ENCODE measurements around the gene CLBA1. TPM values are rescaled to one million over a fixed set of nuclear protein-coding genes. Genes with fewer than 3 reads are reported as not detected.
"Not testable (repeated sequence)": the region's sequence is repeated elsewhere in the genome, so short reads cannot be mapped to it uniquely, and the experiment has no call there.

The CLBA1 gene
- total RNA-seq, 1 donor from 2014 or later: 3.5 TPM

GRCh38 chr14:105023791-105024480 lies 38.3 kb downstream of the CLBA1 start:
- no peak for DNase-seq

- no peak for DNase-seq
Measured at GRCh38 chr14:105025429-105025828, 39.8 kb downstream of the CLBA1 start.

- DNase-seq: no peak
Measured at GRCh38 chr14:105026033-105026785, 40.6 kb downstream of the CLBA1 start.

- DNase-seq: no peak
Measured at GRCh38 chr14:105026802-105027563, 41.4 kb downstream of the CLBA1 start.

DNA sequence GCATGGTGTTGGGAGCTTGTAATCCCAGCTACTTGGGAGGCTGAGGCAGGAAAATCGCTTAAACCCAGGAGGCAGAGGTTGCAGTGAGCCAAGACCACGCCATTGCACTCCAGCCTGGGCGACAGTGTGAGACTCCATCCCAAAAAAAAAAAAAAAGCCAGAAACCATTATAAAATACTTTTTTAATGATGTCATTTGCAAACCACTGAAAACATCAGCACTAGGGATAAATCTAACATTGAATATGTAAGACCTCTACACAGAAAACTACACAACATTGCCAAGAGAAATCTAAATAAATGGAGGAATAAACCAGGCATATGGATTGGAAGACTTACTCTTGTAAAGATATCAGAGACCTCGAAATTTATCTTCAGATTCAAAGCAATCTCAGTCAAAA lies 42.1 kb downstream of the CLBA1 start:
- DNase-seq: not testable (repeated sequence)

DNA sequence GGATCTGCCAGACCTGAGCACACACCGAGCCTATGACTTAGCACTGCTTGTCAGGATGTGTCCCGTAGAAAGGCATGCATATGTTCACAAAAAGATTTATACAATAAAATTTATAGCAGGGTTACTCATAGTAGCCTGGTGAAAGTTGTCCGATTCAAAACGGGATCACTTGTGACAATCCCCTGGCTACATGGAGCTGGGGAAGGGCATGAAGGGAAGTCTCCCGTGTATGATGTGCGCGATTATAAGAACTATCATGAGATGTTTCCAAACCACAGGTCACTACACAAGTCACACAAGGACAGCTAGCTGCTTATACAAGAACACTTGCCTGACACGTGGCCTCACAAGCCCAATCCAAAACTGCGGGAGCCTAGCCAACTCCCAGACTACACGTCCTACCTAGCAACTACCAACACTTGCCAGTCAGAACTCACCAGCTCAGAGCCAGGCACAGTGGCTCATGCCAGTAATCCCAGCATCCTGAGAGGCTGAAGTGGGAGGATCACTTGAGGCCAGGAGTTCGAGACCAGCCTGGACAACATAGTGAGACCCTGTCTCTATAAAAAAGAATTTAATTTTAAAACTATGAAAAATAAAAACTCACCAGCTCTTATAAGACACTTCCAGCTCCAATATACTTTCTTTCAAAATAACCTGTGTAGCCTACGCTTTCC lies 42.8 kb downstream of the CLBA1 start:
- no peak for DNase-seq

DNA sequence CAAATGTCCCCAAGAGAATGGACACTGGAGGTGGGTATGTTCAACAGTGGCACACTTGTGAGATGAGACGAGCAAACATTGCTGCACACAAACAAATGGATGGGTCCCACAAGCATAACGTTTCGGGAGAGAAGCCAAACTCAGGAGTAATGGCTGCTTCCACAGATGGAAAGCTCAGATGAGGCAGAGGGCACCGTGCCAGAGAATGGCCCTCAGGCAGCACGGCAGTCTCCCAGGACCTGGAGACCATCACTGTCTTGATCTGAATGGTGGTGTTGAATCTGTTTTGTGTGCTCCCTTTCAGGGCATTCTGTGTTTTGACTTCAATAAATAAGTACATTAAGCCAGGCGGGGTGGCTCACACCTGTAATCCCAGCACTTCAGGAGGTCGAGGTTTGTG lies 43.8 kb downstream of the CLBA1 start:
- no peak for DNase-seq

- DNase-seq: no peak
Measured at GRCh38 chr14:105030194-105030593, 44.6 kb downstream of the CLBA1 start.

DNA sequence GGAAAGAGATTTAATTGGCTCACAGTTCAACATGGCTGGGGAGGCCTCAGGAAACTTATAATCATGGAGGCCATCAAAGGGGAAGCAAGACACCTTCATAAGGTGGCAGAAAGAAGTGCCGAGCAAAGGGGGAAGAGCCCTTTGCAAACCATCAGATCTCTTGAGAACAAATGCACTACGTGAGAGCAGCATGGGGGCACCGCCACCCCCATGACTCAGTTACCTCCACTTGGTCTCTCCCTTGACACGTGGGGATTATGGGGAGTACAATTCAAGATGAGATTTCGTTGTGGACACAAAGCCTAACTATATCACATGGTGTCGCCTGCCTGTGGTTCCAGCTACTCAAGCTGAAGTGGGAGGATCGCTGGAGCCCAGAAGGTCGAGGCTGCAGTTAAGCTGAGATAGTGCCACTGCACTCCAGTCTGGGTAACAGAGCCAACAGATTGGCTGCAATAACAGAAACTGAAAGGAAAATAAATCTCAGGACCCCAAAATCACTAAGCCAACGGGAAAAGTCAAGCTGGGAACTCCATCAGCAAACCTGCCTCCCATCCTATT lies 45.3 kb downstream of the CLBA1 start:
- no peak for DNase-seq

- not testable (repeated sequence) for DNase-seq
Measured at GRCh38 chr14:105032451-105032901, 46.9 kb downstream of the CLBA1 start.

DNA sequence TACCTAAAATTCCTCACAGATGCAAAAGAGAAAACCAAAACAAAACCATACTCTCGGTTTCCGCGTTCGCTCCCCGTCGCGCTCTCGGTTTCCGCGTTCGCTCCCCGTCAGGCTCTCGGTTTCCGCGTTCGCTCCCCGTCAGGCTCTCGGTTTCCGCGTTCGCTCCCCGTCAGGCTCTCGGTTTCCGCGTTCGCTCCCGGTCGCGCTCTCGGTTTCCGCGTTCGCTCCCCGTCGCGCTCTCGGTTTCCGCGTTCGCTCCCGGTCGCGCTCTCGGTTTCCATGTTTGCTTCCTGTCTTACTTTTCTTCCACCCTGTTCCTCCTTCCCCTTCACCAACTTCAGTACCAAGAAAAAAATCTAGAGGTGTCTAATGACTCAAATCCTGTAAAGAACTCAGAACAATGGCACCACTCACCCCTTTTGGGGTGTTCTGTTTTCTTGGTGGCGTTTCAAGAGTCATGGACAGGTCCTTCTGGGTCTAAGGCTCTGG lies 47.9 kb downstream of the CLBA1 start:
- DNase-seq: not testable (repeated sequence)

DNA sequence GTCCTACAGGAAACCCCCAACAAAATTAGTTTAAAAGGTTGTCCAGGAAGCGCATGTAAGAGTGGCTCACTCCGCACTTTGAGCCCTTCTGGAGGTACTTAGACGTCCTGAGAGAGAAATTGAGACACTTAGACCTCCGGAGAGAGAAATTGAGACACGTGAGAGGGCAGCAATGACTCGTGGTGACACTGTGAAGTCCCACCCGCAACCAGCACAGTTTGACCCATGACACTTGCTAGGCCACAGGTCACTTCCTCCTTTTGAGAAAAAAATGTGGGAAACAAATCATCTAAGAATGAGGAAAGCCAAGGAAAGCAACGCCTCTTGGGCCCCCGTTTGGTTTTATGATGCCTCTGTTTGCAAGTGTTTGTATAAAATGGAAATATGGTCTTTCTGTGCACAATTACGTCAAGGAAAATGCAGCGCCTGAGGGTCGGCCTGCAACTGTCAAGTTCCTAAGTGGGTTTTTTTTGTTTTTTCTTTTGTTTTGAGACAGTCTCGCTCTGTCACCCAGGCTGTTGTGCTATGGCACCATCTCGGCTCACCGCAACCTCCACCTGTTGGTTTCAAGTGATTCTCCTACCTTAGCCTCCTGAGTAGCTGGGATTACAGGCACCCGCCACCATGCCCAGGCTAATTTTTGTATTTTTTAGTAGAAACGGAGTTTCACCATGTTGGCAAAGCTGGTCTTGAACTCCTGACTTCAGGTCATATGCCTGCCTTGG lies 48.9 kb downstream of the CLBA1 start:
- DNase-seq: no peak

GRCh38 chr14:105035616-105036015 lies 50.0 kb downstream of the CLBA1 start:
- DNase-seq: not testable (repeated sequence)

DNA sequence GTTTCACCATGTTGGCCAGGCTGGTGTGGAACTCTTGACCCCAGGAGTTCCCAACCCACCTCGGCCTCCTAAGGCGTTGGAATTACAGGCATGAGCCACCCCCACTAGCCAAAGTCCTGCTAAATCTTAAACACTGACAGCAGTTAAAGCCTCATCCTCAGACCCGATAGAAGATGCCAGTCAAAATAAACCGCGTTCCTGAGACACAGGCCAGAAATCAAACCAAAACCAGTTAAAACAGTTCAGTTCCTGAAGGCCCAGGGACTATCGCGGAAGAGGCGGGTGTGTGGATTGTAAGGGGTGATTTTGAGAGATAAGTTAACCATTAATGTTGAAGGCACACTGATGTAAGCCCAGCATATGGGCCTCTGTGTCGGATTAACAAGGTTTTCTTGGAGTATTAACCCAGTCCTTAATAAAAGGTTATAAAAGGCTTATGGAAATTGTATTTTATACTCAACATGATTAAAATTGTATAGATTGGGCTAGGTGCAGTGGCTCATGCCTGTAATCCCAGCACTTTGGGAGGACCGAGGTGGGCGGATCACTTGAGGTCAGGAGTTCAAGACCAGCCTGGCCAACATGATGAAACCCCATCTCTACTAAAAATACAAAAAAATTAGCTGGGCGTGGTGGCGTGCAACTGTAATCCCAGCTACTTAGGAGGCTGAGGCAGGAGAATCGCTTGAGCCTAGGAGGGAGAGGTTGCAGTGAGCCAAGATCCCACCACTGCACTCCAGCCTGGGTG lies 54.0 kb downstream of the CLBA1 start:
- DNase-seq: no peak

- DNase-seq: no peak
Measured at GRCh38 chr14:105041841-105042765, 56.5 kb downstream of the CLBA1 start.

DNA sequence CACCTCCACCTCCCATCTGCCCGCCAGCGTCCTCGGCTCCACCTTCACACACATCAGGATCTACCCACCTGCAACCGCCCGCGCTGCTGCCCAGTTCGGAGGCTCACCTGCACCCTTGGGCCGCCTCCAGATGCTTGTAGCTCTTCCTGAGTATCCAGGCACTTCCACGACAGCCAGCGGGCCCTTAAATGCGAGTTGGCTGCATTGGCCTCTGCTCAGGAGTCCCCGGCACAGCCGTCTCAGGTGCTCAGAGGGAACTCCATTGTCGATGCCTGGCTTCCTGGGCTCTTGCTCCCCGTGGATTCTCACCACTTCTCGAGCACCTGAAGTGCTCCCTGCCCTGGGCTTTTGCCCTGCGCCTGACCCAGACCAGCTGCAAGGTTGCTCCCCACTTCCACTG lies 57.2 kb downstream of the CLBA1 start:
- DNase-seq: no peak

DNA sequence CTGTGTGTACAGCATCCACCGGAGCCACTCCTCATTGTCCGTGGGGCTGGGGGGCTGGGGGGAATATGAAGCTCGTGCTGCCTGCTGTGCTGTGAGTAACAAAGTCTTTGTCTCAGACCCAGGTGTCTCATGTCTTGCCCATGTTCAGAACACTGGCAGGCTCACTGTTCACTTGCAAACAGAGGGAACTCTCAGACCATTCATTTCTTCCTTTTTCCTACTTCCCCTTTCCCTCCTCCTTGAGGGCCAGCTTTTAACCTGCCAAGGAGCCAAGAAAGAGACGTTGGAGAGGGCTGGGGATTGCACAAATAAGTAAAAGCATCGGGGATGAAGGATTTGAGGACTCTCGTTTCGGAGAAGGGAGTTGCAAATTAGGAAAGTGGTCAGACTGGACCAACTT lies 58.1 kb downstream of the CLBA1 start:
- DNase-seq: no peak

All from skin of body (tissue), 2 donors.